Osteocyte (in vitro differentiated cells): ENCODE results near the gene SMG9. TPM values are rescaled to one million over a fixed set of nuclear protein-coding genes. Genes with fewer than 3 reads are reported as not detected.

Experiments used
- DNase-seq: peaks from one replicate; pipeline ENCODE4 v3.0.0; 2021; ENCODE audit warnings: mixed read lengths; ENCODE audit not compliant: unreplicated experiment; ENCODE audit errors: extremely low spot score
- H3K27ac Mint-ChIP-seq: one replicate; pipeline ENCODE4 v1.8.0; 2021; ENCODE audit warnings: mild to moderate bottlenecking, mixed read lengths; ENCODE audit not compliant: unreplicated experiment
- H3K27me3 Mint-ChIP-seq: one replicate; pipeline ENCODE4 v1.8.0; 2021; ENCODE audit warnings: mixed read lengths; ENCODE audit not compliant: unreplicated experiment
- H3K36me3 Mint-ChIP-seq: one replicate; pipeline ENCODE4 v1.8.0; 2021; ENCODE audit warnings: mixed read lengths; ENCODE audit not compliant: unreplicated experiment
- H3K4me1 Mint-ChIP-seq: one replicate; pipeline ENCODE4 v1.8.0; 2021; ENCODE audit warnings: mixed read lengths; ENCODE audit not compliant: unreplicated experiment
- H3K4me3 Mint-ChIP-seq: one replicate; pipeline ENCODE4 v1.8.0; 2021; ENCODE audit warnings: mild to moderate bottlenecking, moderate library complexity, mixed read lengths; ENCODE audit not compliant: unreplicated experiment
- H3K9me3 Mint-ChIP-seq: one replicate; pipeline ENCODE4 v1.8.0; 2021; ENCODE audit warnings: mixed read lengths; ENCODE audit not compliant: unreplicated experiment
- total RNA-seq: library from RNA; stranded (reverse); gene quantifications from 2 replicates; pipeline ENCODE4 v1.2.1, GENCODE V29; 2021
- TF ChIP-seq, protein P1 (sequence below): fragments of 200-600 bp; sonication (generic); IDR thresholded peaks from 2 replicates; pipeline ENCODE4 v1.5.0; 2021; ENCODE audit warnings: antibody characterized with exemption, mild to moderate bottlenecking, moderate library complexity

SMG9 gene
- total RNA-seq, 1 donor from 2014 or later, result 71.0 TPM

DNA sequence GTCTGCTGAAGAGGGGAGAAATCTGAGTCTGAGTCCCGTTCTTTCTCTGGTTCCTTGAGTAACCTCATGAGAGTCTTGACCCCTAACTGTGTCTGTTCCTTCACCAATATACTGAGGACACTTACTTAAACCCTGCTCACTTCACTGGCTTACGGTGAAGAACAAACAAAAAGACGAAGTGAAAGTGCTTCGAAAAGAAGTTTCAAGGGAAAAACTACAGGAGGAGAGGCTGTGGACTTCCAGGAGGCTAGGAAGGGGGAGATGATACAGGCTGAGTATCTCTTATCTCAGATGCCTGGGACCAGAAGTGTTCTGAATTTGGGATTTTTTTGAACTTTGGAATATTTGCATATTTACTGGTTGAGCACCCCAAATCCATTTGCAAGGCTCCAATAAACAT lies 6.1 kb downstream of the SMG9 start:
- DNase-seq, result no peak
- no peaks in the 10 kb centered on the region for H3K27me3 Mint-ChIP-seq
- no peak overlapping the region for H3K4me3 Mint-ChIP-seq
- no peak overlapping the region for H3K27ac Mint-ChIP-seq
- H3K4me1 Mint-ChIP-seq, result peaks cover 23% of the 10 kb centered on the region
- peaks cover 48% of the 10 kb centered on the region for H3K36me3 Mint-ChIP-seq
- H3K9me3 Mint-ChIP-seq, result no peaks in the 10 kb centered on the region
- TF ChIP-seq, protein P1, sequence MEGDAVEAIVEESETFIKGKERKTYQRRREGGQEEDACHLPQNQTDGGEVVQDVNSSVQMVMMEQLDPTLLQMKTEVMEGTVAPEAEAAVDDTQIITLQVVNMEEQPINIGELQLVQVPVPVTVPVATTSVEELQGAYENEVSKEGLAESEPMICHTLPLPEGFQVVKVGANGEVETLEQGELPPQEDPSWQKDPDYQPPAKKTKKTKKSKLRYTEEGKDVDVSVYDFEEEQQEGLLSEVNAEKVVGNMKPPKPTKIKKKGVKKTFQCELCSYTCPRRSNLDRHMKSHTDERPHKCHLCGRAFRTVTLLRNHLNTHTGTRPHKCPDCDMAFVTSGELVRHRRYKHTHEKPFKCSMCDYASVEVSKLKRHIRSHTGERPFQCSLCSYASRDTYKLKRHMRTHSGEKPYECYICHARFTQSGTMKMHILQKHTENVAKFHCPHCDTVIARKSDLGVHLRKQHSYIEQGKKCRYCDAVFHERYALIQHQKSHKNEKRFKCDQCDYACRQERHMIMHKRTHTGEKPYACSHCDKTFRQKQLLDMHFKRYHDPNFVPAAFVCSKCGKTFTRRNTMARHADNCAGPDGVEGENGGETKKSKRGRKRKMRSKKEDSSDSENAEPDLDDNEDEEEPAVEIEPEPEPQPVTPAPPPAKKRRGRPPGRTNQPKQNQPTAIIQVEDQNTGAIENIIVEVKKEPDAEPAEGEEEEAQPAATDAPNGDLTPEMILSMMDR, result no peak

DNA sequence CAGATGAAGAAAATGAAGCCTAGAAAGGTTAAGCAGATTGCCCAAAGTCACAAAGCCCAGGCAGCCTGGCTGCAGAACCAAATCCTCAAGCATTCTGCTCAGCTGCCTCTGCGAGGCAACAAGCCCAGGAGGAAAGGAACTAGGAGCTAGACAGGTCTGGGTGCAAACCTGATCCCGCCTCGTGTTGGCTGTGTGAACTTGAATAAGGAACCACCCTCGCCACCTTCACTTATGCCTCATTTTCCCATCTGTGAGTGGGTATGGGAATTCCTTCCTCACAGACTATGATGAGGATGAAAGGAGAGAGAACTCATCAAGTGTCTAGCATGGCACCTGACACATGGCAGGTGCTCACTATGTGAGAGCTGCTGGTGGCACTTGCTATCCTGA lies 6.6 kb downstream of the SMG9 start:
- no peak overlapping the region for H3K4me3 Mint-ChIP-seq
- peaks cover 48% of the 10 kb centered on the region for H3K36me3 Mint-ChIP-seq
- H3K4me1 Mint-ChIP-seq, result peaks cover 20% of the 10 kb centered on the region
- H3K27ac Mint-ChIP-seq, result no peak overlapping the region
- no peaks in the 10 kb centered on the region for H3K27me3 Mint-ChIP-seq
- TF ChIP-seq, protein P1, result no peak
- no peak for DNase-seq
- no peaks in the 10 kb centered on the region for H3K9me3 Mint-ChIP-seq

DNA sequence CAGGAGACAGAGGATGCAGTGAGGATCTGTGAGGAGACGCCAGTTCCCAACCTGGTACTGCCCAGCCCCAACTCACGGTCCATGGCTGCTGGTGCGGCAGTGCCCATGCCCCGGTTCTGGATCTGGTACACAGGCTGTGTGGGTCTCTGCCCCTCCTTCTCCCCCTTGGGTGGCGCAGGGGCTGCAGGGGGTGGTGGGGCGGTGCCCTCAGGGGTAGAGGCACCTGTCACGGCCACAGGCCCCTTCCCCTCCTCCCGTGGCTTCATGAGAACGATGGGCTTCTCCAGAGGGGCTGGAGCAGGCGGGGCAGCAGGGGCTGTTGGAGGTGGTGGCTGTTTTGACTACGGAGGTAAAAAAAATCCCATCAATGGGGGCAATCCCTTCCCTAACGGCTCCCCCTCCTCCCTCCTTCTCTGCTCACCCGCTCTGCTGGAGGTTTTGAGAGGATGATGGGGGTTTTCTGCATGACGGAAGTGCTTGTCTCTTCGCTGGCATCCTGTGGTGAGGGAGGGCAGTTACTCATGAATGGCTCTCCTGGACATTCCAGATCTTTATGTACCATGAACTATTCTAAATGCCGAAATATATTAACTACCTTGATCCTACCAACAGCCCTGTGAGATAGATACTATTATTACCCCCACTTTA lies 7.1 kb downstream of the SMG9 start:
- no peak overlapping the region for H3K27ac Mint-ChIP-seq
- H3K4me3 Mint-ChIP-seq, result no peak overlapping the region
- H3K27me3 Mint-ChIP-seq, result no peaks in the 10 kb centered on the region
- H3K36me3 Mint-ChIP-seq, result peaks cover 48% of the 10 kb centered on the region
- peaks cover 20% of the 10 kb centered on the region for H3K4me1 Mint-ChIP-seq
- no peak for DNase-seq
- TF ChIP-seq, protein P1, result no peak
- H3K9me3 Mint-ChIP-seq, result no peaks in the 10 kb centered on the region

DNA sequence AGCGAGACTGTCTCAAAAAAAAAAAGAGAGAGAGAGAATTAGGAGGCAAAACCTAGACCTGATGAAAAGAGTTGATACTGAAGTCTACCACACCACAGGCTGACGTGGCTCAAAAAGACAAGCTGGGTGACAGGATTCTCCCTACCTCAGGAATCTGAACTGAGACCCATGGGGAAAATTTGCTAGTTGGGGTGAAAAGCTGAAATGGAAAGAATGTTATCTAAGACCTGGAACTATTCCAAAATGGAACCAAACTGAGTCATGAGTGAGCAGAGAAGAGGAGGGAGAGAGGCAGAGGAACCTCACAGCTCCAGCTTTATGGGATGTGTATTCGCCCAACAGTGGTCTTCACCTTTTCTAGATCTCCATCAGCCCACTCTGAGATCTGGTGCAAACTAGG lies 11.7 kb downstream of the SMG9 start:
- TF ChIP-seq, protein P1, result no peak
- Mint-ChIP-seq H3K4me3 (no peak overlapping the region), H3K4me1 (peaks cover 11% of the 10 kb centered on the region), H3K9me3 (no peaks in the 10 kb centered on the region), H3K27ac (no peak overlapping the region), H3K36me3 (peaks cover 55% of the 10 kb centered on the region), H3K27me3 (no peaks in the 10 kb centered on the region)
- no peak for DNase-seq

DNA sequence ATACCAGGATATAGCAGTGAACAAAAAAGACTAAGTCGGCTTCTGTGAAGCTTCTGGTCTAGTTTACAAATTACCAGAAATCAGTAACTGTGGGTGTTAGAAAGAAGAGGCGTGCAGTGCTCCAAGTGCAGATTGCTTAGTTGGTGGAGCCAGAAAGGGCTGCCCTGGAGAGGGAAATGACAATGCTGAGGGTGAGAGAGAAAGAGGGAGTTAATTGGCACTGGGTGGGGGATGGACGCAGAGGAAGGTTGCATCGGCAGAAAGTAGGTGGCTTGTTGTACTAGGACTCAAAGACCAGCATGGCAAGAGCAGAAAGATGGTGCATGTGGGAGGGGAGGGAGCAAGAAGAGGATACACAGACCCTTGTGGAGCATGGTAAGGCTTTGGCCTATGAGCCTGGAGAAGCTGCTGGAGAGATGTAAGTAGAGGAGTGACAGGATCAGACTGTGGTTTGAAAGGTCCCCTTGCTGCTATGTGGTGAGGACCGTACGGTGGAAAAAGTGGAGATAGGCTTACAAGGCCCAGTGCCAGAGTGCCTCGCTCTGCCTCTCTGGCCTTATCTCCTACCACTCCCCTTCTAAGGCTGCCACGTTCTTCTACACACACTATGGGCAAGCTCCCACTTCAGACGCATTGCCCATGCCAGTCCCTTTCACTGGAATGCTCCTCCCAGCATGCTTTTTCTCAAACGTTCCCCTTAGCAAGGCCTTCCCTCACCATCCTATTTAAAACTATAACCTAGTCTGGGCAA lies 13.5 kb downstream of the SMG9 start:
- no peaks in the 10 kb centered on the region for H3K27me3 Mint-ChIP-seq
- peaks cover 59% of the 10 kb centered on the region for H3K36me3 Mint-ChIP-seq
- H3K4me1 Mint-ChIP-seq, result peaks cover 16% of the 10 kb centered on the region
- no peaks in the 10 kb centered on the region for H3K9me3 Mint-ChIP-seq
- TF ChIP-seq, protein P1, result no peak
- no peak for DNase-seq
- no peak overlapping the region for H3K27ac Mint-ChIP-seq
- H3K4me3 Mint-ChIP-seq, result no peak overlapping the region
